Adrenal gland (tissue), 5 donors: ENCODE data around the gene GTF2A1L.

Experiments
- CTCF ChIP-seq, 6 experiments: fragments of 450-650 bp in 4 of 6; fragments of 200-600 bp in 2 of 6; sonication (generic) in 1 of 6; IDR thresholded peaks; 1 replicate in 5 of 6; 2 replicates in 1 of 6; pipeline versions ENCODE4 v1.5.1 to v1.8.0; 2016 to 2021; ENCODE audit warnings: antibody characterized with exemption in 6 of 6, mild to moderate bottlenecking in 2 of 6, moderate library complexity in 1 of 6
- POLR2A ChIP-seq, 2 donors: fragments of 450-650 bp; IDR thresholded peaks; one replicate each; pipeline ENCODE4 v1.6.1; 2017; ENCODE audit warnings: antibody characterized with exemption in 2 of 2, mild to moderate bottlenecking in 2 of 2, moderate library complexity in 1 of 2
- donor health status: DM: no; HTN: no; CAD: no.

DNA sequence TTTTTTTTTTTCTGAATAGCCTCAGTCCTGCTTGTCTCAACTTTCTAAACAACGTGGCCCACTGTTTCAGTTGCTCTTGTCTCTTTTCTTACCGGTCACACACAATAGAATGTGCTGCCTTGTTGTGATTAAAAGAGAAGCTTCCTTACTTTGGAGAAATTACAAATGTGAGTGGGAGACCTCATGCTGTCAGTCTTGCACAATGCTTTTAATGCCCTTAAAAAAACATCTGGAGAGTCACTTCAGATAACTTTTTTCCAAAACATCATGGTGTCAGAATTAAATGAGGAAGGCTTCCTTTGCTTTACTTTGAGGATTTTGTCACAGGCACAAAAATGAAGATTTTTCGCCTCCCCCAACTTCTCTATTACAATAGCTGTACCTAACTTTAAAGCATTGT is 100.2 kb downstream of the GTF2A1L start:
- TF ChIP-seq CTCF (IDR thresholded peaks at IDR 0.05) (no peak), POLR2A (IDR thresholded peaks at IDR 0.05) (no peak)
